OCI-LY3 (cell line): Measurements from ENCODE around the gene MTMR4.
A peak's percentile ranks its signal among the peaks of the same experiment; 100 is the strongest.

Experiments used
- H2AFZ ChIP-seq: fragments of 200-600, 300-600 bp; shearing (Covaris generic); 2 replicates; pipeline ENCODE4 v1.6.0; 2014; ENCODE audit warnings: antibody characterized with exemption, low read depth, low read length
- H3K27ac ChIP-seq: fragments of 200-600, 300-600 bp; sonication (generic); 2 replicates; pipeline ENCODE4 v1.5.1; 2014; ENCODE audit warnings: mild to moderate bottlenecking, low read length, moderate library complexity, mixed read lengths
- H3K27me3 ChIP-seq: fragments of 200-600, 300-600 bp; sonication (generic); 2 replicates; pipeline ENCODE4 v1.6.1; 2014; ENCODE audit warnings: low read depth, low read length, mixed read lengths
- H3K36me3 ChIP-seq: fragments of 200-600, 300-600 bp; sonication (generic); replicated peaks from 2 replicates; pipeline ENCODE3; 2014; ENCODE audit warnings: low read depth, low read length, mixed read lengths
- H3K4me1 ChIP-seq: fragments of 300-600, 200-600 bp; sonication (generic); 2 replicates; pipeline ENCODE4 v1.6.1; 2014; ENCODE audit warnings: low read length, mixed read lengths
- H3K4me2 ChIP-seq: fragments of 200-600, 300-600 bp; sonication (generic); 2 replicates; pipeline ENCODE4 v1.6.1; 2014; ENCODE audit warnings: low read length, mixed read lengths
- H3K4me3 ChIP-seq: fragments of 300-600, 200-600 bp; sonication (generic); 2 replicates; pipeline ENCODE4 v1.5.1; 2014; ENCODE audit warnings: antibody characterized with exemption, mild to moderate bottlenecking, low read length, moderate library complexity
- H3K79me2 ChIP-seq: fragments of 300-600, 200-600 bp; shearing (Covaris generic); 2 replicates; pipeline ENCODE4 v1.6.1; 2014; ENCODE audit warnings: mild to moderate bottlenecking, low read length, mixed read lengths
- H3K9ac ChIP-seq: fragments of 300-600, 200-600 bp; shearing (Covaris generic); 2 replicates; pipeline ENCODE4 v1.6.0; 2014; ENCODE audit warnings: mild to moderate bottlenecking, low read length, moderate library complexity
- H3K9me3 ChIP-seq: fragments of 200-600, 300-600 bp; shearing (Covaris generic); 2 replicates; pipeline ENCODE4 v1.6.1; 2014; ENCODE audit warnings: low read length, mixed read lengths; ENCODE audit not compliant: insufficient read depth
- H4K20me1 ChIP-seq: fragments of 200-600, 300-600 bp; sonication (generic); 2 replicates; pipeline ENCODE4 v1.6.1; 2016; ENCODE audit warnings: low read length, mixed read lengths; ENCODE audit not compliant: insufficient read depth
- CTCF ChIP-seq: fragments of 200-600, 300-600 bp; sonication (generic); IDR thresholded peaks from 2 replicates; pipeline ENCODE4 v1.5.1; 2014; ENCODE audit warnings: antibody characterized with exemption, low read length, low read depth
- EZH2phosphoT487 ChIP-seq: fragments of 200-600 bp; shearing (Covaris generic); IDR thresholded peaks from 2 replicates; pipeline ENCODE4 v1.6.1; 2018; ENCODE audit warnings: antibody characterized with exemption, mixed run types, low read depth

The MTMR4 gene

DNA sequence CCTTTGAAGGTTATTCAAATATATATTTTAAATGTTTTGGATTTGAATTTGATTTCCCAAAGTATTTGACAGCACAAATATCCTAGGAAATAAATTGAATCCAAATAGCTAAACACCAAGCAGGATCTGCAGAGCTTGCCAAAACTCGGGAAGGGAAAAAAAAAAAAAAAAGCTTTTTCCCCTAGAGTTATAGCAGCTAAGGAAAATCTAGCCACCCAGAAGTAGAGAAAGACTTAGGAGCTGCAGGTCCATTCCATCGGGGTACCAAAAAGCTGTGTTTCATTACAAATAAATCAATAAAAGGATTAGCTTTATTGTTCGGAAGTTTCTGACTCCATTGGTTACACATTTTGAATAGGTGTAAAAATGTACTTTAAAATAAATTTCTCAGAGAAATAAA is 45.5 kb downstream of the MTMR4 start:
- Histone ChIP-seq H3K36me3 (no peaks in the 10 kb centered on the region), H4K20me1 (no peaks in the 10 kb centered on the region), H3K9me3 (no peaks in the 10 kb centered on the region), H3K4me1 (no peaks in the 10 kb centered on the region), H3K27me3 (no peaks in the 10 kb centered on the region), H3K9ac (no peak overlapping the region), H3K4me2 (no peak overlapping the region), H3K27ac (no peak overlapping the region), H2AFZ (no peak overlapping the region), H3K4me3 (no peak overlapping the region), H3K79me2 (no peaks in the 10 kb centered on the region)
- no peak for TF ChIP-seq EZH2phosphoT487
- TF ChIP-seq CTCF, result no peak

GRCh38 chr17:58455491-58455890 is 58.9 kb downstream of the MTMR4 start:
- H3K27ac ChIP-seq, result no peak overlapping the region
- H3K9me3 ChIP-seq, result no peaks in the 10 kb centered on the region
- no peaks in the 10 kb centered on the region for H3K4me1 ChIP-seq
- TF ChIP-seq EZH2phosphoT487, result no peak
- no peak overlapping the region for H3K4me3 ChIP-seq
- H3K4me2 ChIP-seq, result no peak overlapping the region
- H3K79me2 ChIP-seq, result no peaks in the 10 kb centered on the region
- H3K36me3 ChIP-seq, result no peaks in the 10 kb centered on the region
- no peak overlapping the region for H3K9ac ChIP-seq
- H2AFZ ChIP-seq, result no peak overlapping the region
- no peaks in the 10 kb centered on the region for H3K27me3 ChIP-seq
- H4K20me1 ChIP-seq, result no peaks in the 10 kb centered on the region

GRCh38 chr17:58452738-58453137 is 61.7 kb downstream of the MTMR4 start:
- H3K79me2 ChIP-seq, result no peaks in the 10 kb centered on the region
- H3K4me2 ChIP-seq, result no peak overlapping the region
- no peak overlapping the region for H3K9ac ChIP-seq
- H3K4me3 ChIP-seq, result no peak overlapping the region
- no peaks in the 10 kb centered on the region for H3K27me3 ChIP-seq
- no peak overlapping the region for H3K27ac ChIP-seq
- no peaks in the 10 kb centered on the region for H4K20me1 ChIP-seq
- H3K36me3 ChIP-seq, result no peaks in the 10 kb centered on the region
- H2AFZ ChIP-seq, result no peak overlapping the region
- TF ChIP-seq CTCF (no peak), EZH2phosphoT487 (no peak)
- H3K4me1 ChIP-seq, result no peaks in the 10 kb centered on the region
- no peaks in the 10 kb centered on the region for H3K9me3 ChIP-seq

DNA sequence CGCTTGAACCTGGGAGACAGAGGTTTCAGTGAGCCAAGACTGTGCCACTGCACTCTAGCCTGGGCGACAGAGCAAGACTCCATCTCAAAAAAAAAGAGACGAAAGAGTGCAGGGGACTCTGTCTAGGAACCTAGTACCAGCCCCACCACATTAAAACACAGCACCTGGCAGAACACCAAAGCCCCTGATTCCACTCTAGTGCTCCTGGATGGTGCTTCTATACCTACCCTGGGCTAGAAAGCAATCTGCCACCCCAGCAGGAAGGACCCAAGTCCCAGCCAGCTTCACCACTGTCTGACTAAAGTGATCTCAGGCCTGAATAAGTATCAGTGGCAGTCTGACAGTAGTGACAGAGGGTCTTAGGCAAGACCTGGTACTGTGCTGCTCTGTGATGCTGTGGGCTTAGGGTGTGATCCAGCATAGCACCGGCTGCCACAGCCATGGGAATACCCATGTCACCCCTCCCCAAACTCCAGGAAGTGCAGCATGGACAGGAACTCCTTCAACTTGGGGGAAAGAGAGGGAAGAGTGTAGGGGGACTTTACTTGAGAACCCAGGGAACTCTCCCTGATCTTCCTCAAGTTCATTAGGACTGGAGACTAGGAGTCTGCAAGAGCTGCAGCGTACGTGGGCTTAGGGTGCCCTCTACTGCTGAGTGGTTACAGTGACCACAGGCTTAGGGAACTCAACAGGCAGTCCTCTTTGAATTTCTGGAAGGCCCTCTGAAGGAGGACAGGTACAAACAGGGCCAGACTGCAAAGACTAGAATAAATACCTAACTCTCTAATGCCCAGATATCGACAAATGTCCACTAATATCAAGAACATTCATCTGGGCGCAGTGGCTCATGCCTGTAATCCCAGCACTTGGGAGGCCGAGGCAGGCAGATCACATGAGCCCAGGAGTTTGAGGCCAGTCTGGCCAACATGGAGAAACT is 67.1 kb downstream of the MTMR4 start:
- no peak for TF ChIP-seq EZH2phosphoT487
- TF ChIP-seq CTCF, result peak; percentile 89
- Histone ChIP-seq H3K4me1 (no peaks in the 10 kb centered on the region), H4K20me1 (no peaks in the 10 kb centered on the region), H3K4me2 (no peak overlapping the region), H3K79me2 (no peaks in the 10 kb centered on the region), H3K36me3 (no peaks in the 10 kb centered on the region), H3K4me3 (no peak overlapping the region), H3K27me3 (peaks cover 4% of the 10 kb centered on the region; the same call in 1 of the 2 replicates), H3K9me3 (no peaks in the 10 kb centered on the region), H3K27ac (no peak overlapping the region), H2AFZ (no peak overlapping the region), H3K9ac (no peak overlapping the region)
